Measurements from ENCODE around the gene NANOS1.

Gene NANOS1

GRCh38 chr10:119060107-119060506, 30.6 kb downstream of the NANOS1 start:
- no peak for DNase-seq (ENCODE audit: low read depth in 3 of 3)

- DNase-seq (ENCODE audit: low read depth in 3 of 3): no peak
These were observed 31.8 kb downstream of the NANOS1 start for GRCh38 chr10:119061352-119061751.

- DNase-seq (ENCODE audit: low read depth in 3 of 3): no peak
These were observed 32.4 kb downstream of the NANOS1 start for GRCh38 chr10:119061926-119062325.

- DNase-seq (ENCODE audit: low read depth in 3 of 3): no peak
These were observed 41.1 kb downstream of the NANOS1 start for GRCh38 chr10:119070395-119071165.

- no peak for DNase-seq (ENCODE audit: low read depth in 3 of 3)
These were observed 44.1 kb downstream of the NANOS1 start for GRCh38 chr10:119073584-119073983.

GRCh38 chr10:119078422-119079179, 49.1 kb downstream of the NANOS1 start:
- no peak for DNase-seq (ENCODE audit: low read depth in 3 of 3)

GRCh38 chr10:119079599-119080520, 50.3 kb downstream of the NANOS1 start:
- DNase-seq (ENCODE audit: low read depth in 3 of 3): peak; percentile 42 to 51 (median 44)

GRCh38 chr10:119080521-119081259, 51.2 kb downstream of the NANOS1 start, which contains the start of gene EIF3A:
Gene EIF3A, minus strand, starts transcription at chr10:119080817. Its CDS starts 141 bp downstream, at chr10:119080676.
- peak; percentile 84 to 86 (median 85) for DNase-seq (ENCODE audit: low read depth in 3 of 3)

All from stimulated activated CD4-positive, alpha-beta T cell treated with anti-CD3 and anti-CD28 coated beads, TNF-alpha, amount 100 ng/mL, for 4 hours (primary cell).